Fibroblast of the conjunctiva (primary cell): ENCODE measurements around the gene SLC9A1.

Experiments used
- DNase-seq: peaks from one replicate; pipeline ENCODE4 v3.0.0-alpha.2; 2010; ENCODE audit warnings: low read depth

The SLC9A1 gene

GRCh38 chr1:27070390-27071048 lies 84.4 kb downstream of the SLC9A1 start:
- DNase-seq = no peak

- no peak for DNase-seq
Observed at GRCh38 chr1:27068922-27069321, 86.0 kb downstream of the SLC9A1 start.

DNA sequence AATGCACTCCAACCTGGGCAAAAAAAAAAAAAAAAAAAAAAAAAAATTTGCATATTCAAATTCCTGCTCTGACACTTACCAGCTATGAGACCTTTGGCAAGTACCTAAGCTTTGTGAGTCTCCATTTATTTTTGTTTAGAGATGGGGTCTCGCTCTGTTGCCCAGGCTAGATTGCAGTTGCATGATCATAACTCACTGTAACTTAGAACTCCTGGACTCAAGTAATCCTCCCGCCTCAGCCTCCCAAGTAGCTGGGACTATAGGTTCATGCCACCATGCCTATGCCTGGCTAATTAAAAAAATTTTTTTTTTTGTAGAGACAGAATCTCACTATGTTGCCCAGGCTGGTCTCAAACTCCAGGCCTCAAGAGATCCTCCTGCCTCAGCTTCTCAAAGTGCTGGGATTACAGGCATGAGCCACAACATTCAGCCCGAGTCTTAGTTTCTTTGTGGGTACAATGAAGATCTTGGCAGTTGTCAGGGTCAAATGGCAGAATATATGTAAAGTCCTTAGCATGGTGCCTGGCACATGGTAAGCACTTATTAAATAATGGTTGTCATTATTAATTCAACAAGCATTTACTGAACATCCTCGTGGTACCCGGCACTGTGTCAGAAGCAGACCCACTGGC lies 88.8 kb downstream of the SLC9A1 start:
- DNase-seq = no peak

- no peak for DNase-seq
Observed at GRCh38 chr1:27060891-27061290, 94.0 kb downstream of the SLC9A1 start.

DNA sequence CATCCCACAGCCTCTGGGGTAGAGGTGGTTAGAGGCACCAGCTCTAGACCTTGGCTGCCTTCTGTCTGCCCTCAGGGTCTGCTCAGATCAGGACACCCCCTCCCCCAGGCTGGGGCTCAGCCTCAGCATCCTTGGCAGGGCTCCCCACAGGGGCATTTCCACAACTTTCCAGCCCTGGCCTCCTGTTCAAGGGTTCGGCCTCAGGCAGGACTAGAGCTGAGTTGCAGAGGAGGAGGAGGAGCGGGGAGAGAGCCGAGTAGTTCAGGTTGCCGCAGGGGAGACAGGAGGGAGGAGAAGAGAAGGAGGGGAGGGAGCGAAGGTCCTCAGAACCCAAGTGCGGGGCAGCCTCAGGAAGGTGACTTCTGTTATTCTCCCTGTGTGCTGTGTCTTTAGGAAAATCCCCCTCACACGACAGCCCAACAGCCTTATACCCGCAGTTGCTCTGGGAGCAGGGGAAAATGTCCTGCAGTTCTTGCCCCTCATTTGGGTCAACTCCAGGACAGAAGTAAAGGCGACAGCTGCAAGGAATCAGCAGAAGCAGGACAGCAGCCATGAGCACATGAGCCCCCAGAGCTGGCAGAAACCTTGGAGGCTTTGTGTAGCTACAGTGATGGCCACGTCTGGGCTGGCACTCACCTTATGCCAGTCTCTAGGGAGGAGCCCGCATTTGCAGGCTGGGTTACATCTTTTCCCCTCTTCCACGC lies 95.8 kb downstream of the SLC9A1 start:
- no peak for DNase-seq

DNA sequence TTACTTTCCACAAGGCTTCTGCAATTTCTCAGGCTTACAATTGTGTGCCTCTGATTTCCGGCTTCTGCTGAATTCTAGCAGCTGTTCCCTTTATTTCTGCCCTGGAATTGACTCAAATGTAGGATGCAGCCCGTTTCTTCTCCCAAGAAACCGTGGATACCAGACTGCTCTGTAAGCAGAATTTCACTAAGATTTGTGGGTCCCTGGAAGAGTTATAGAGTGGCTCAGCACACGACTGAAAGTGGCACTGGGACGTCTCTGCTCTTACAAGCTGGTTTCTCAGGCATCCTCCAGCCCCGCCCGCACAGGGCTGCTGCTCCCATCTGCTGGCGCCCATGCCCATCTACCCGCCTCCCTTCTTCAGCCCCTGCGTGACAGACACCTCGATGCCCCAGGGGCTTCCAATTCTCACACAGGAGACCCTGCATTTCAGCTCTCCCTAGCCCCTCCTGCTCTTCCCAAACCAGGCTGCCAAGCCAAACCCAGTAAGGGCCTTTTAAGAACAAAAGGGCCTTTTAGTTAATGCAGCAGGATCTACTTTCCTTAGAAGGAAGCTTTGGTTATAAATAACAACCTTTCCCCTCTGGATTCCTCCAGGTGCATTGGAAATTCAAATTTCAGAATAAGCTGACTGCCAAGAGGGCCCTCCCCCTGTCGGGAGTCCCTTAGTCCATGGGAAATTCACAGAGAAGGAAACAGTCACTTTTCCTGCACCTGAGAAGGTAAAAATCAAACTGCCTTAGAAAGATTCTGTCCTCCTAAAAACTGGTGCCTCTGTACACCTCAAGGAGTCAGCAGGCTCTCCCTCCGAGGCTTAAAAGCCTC lies 96.9 kb downstream of the SLC9A1 start:
- no peak for DNase-seq

- DNase-seq = no peak
Observed at GRCh38 chr1:27057389-27057788, 97.5 kb downstream of the SLC9A1 start.

- no peak for DNase-seq
Observed at GRCh38 chr1:27053977-27054753, 100.8 kb downstream of the SLC9A1 start.

GRCh38 chr1:27052527-27052926 lies 102.4 kb downstream of the SLC9A1 start:
- no peak for DNase-seq

GRCh38 chr1:27049607-27050006 lies 105.3 kb downstream of the SLC9A1 start:
- no peak for DNase-seq

GRCh38 chr1:27049100-27049499 lies 105.8 kb downstream of the SLC9A1 start:
- no peak for DNase-seq
